IMR-90 (cell line): ENCODE results near the gene FGF19. TPM values are rescaled to one million over a fixed set of nuclear protein-coding genes. Genes with fewer than 3 reads are reported as not detected.

Source experiments
- ATAC-seq: fragments of 200-7000 bp; cut with Tn5 transposase; 2 replicates; pipeline ENCODE4 v1.9.1; 2020; ENCODE audit warnings: low read depth, mild to moderate bottlenecking, moderate library complexity
- BruUV-seq: library from RNA; stranded (reverse); fragments of 400-500 nt; replicated peaks from 2 replicates; lab custom pipeline; 2021; lab: Mats Ljungman, UMichigan
- CTCF ChIA-PET: fragments of 300-600 bp; formaldehyde crosslinking; extraction: SDS; loops from one replicate; lab custom pipeline; 2021; ENCODE audit warnings: antibody characterized with exemption; lab: Yijun Ruan, JAX
- POLR2A ChIA-PET: fragments of 300-600 bp; sonication (Branson Sonifier 250); formaldehyde crosslinking; loops from one replicate; lab custom pipeline; 2022; ENCODE audit warnings: antibody characterized with exemption; ENCODE audit not compliant: unreplicated experiment; lab: Charles Lee
- DNase-seq: peaks from one replicate; pipeline ENCODE4 v3.0.0; 2013
- H2AFZ ChIP-seq: replicated peaks from 2 replicates; pipeline ENCODE3; 2013; ENCODE audit warnings: low read length, mild to moderate bottlenecking; ENCODE audit not compliant: poor library complexity
- H2AK5ac ChIP-seq: 2 replicates; pipeline ENCODE4 v1.6.1; 2013; ENCODE audit warnings: low read depth, low read length, inconsistent platforms
- H2AK9ac ChIP-seq: replicated peaks from 2 replicates; pipeline ENCODE3; 2013; ENCODE audit warnings: mild to moderate bottlenecking, low read depth, low read length, moderate library complexity; ENCODE audit not compliant: poor library complexity
- H2BK120ac ChIP-seq: 2 replicates; pipeline ENCODE4 v1.6.1; 2013; ENCODE audit warnings: low read depth, low read length, inconsistent platforms
- H2BK15ac ChIP-seq: 3 replicates; pipeline ENCODE4 v1.6.1; 2013; ENCODE audit warnings: low read depth, low read length, inconsistent platforms
- H2BK20ac ChIP-seq: 2 replicates; pipeline ENCODE4 v1.6.1; 2013; ENCODE audit warnings: low read depth, mild to moderate bottlenecking, inconsistent platforms, low read length, moderate library complexity
- H2BK5ac ChIP-seq: 2 replicates; pipeline ENCODE4 v1.6.1; 2013; ENCODE audit warnings: mild to moderate bottlenecking, low read depth, low read length, inconsistent platforms; ENCODE audit not compliant: poor library complexity, severe bottlenecking
- H3K14ac ChIP-seq: replicated peaks from 2 replicates; pipeline ENCODE4 v1.6.1; 2013; ENCODE audit warnings: low read depth, low read length, inconsistent platforms
- H3K18ac ChIP-seq: 2 replicates; pipeline ENCODE4 v1.6.1; 2013; ENCODE audit warnings: low read depth, low read length, control low read depth
- H3K23ac ChIP-seq: 2 replicates; pipeline ENCODE4 v1.6.1; 2013; ENCODE audit warnings: low read depth, low read length, inconsistent platforms
- H3K27ac ChIP-seq: 2 replicates; pipeline ENCODE4 v1.5.1; 2013; ENCODE audit warnings: mild to moderate bottlenecking, control low read depth, low read length; ENCODE audit not compliant: insufficient read depth
- H3K27me3 ChIP-seq: 2 replicates; pipeline ENCODE4 v1.6.1; 2013; ENCODE audit warnings: low read length; ENCODE audit not compliant: control insufficient read depth, insufficient read depth
- H3K36me3 ChIP-seq: 2 replicates; pipeline ENCODE4 v1.6.1; 2013; ENCODE audit warnings: low read length, mixed read lengths; ENCODE audit not compliant: control insufficient read depth, insufficient read depth
- H3K4ac ChIP-seq: 2 replicates; pipeline ENCODE4 v1.6.1; 2013; ENCODE audit warnings: low read depth, low read length, inconsistent platforms
- H3K4me1 ChIP-seq: 2 replicates; pipeline ENCODE4 v1.6.1; 2013; ENCODE audit warnings: low read length, mixed read lengths; ENCODE audit not compliant: control insufficient read depth, insufficient read depth
- H3K4me2 ChIP-seq: 2 replicates; pipeline ENCODE4 v1.6.1; 2013; ENCODE audit warnings: low read depth, mild to moderate bottlenecking, control low read depth, low read length, moderate library complexity
- H3K4me3 ChIP-seq: 2 replicates; pipeline ENCODE4 v1.5.1; 2013; ENCODE audit warnings: low read depth, mild to moderate bottlenecking, control low read depth, low read length, moderate library complexity; ENCODE audit not compliant: insufficient read depth
- H3K56ac ChIP-seq: 2 replicates; pipeline ENCODE4 v1.6.1; 2013; ENCODE audit warnings: low read length, inconsistent platforms; ENCODE audit not compliant: insufficient read depth; ENCODE audit errors: extremely low read depth
- H3K79me1 ChIP-seq, 2 experiments: 2 replicates each; pipeline ENCODE4 v1.6.1; 2013; ENCODE audit warnings: low read length in 2 of 2, inconsistent platforms in 1 of 2, low read depth in 1 of 2
- H3K9ac ChIP-seq: 2 replicates; pipeline ENCODE4 v1.6.1; 2013; ENCODE audit warnings: low read depth, low read length, control low read depth
- H3K9me1 ChIP-seq: 2 replicates; pipeline ENCODE4 v1.6.1; 2013; ENCODE audit warnings: low read length, inconsistent platforms; ENCODE audit not compliant: insufficient read depth
- H3K9me3 ChIP-seq: 2 replicates; pipeline ENCODE4 v1.6.1; 2013; ENCODE audit warnings: low read length; ENCODE audit not compliant: control insufficient read depth, insufficient read depth
- H4K20me1 ChIP-seq: 2 replicates; pipeline ENCODE4 v1.6.1; 2013; ENCODE audit warnings: low read length, inconsistent platforms; ENCODE audit not compliant: insufficient read depth
- H4K5ac ChIP-seq: 2 replicates; pipeline ENCODE4 v1.6.1; 2013; ENCODE audit warnings: mild to moderate bottlenecking, low read depth, low read length, control low read depth
- H4K8ac ChIP-seq, 2 experiments: 2 replicates each; pipeline ENCODE4 v1.6.1; 2013; ENCODE audit warnings: low read depth in 2 of 2, low read length in 2 of 2, control low read depth in 1 of 2, inconsistent platforms in 1 of 2
- H4K91ac ChIP-seq: 2 replicates; pipeline ENCODE4 v1.6.1; 2013; ENCODE audit warnings: low read depth, low read length, inconsistent platforms; ENCODE audit not compliant: insufficient read depth
- MXI1 ChIP-seq: IDR thresholded peaks from 2 replicates; pipeline ENCODE4 v1.6.1; 2012; ENCODE audit warnings: low read depth, mild to moderate bottlenecking, low read length, moderate library complexity, borderline replicate concordance
- POLR2A ChIP-seq: IDR thresholded peaks from 2 replicates; pipeline ENCODE4 v1.6.1; 2012; ENCODE audit warnings: mild to moderate bottlenecking, low read depth, low read length
- WGBS, 2 experiments: methylation state at CpG; one replicate each; pipeline versions ENCODE4 v1.1.5 to v1.1.7; 2013; ENCODE audit warnings: missing lambda C conversion rate in 2 of 2; ENCODE audit not compliant: insufficient read length in 1 of 2; ENCODE audit errors: extremely low coverage in 2 of 2; 5-methylcytosine and 5-hydroxymethylcytosine counted together
- dilution Hi-C: fragments of 300-500 bp; cut with HindIII; formaldehyde crosslinking; loops from one replicate; pipeline ENCODE4 v1.14.3; 2018; ENCODE audit warnings: low sequenced_read_pairs; ENCODE audit not compliant: unreplicated experiment
- in situ Hi-C: fragments of 300-500 bp; cut with MboI; formaldehyde crosslinking; loops from 3 replicates; pipeline ENCODE4 v1.14.3; 2019; ENCODE audit warnings: low sequenced_read_pairs, inconsistent platforms, mixed read lengths
- intact Hi-C: fragments of 100-400 bp; cut with micrococcal nuclease; formaldehyde crosslinking; loops from 2 replicates; pipeline ENCODE4 v1.10.0; 2022
- polyA plus RNA-seq, 3 experiments: library from polyadenylated mRNA; depleted of rRNA; stranded (reverse); fragments of >200 nt; gene quantifications; 2 replicates each; pipeline ENCODE4 v1.2.3, GENCODE V29; 2012; ENCODE audit warnings: low replicate concordance in 1 of 3
- total RNA-seq: library from RNA; depleted of rRNA; stranded (reverse); fragments of >200 nt; gene quantifications from 2 replicates; pipeline ENCODE4 v1.2.3, GENCODE V29; 2012

FGF19 gene
- total and polyA plus RNA-seq, 2 of the 4 experiments (the other 2 are of a cell fraction): not detected

- no peak overlapping the region for H3K23ac ChIP-seq
- H3K9me3 ChIP-seq: no peaks in the 10 kb centered on the region
- H2BK20ac ChIP-seq: no peak overlapping the region
- no peak overlapping the region for H2AFZ ChIP-seq
- H3K27ac ChIP-seq: no peak overlapping the region
- ChIA-PET POLR2A (no interaction called here), CTCF (interaction anchor here (1.3 kb wide), 1 partner anchor 11 kb away, joined by 6 read pairs; no protein-coding TSS in a partner anchor)
- no peak overlapping the region for H3K4ac ChIP-seq
- intact Hi-C loops (no loop called here), in situ Hi-C loops (loop anchor here (25.0 kb wide), 2 partner anchors 722 to 1047 kb away; no protein-coding TSS in a partner anchor), dilution Hi-C loops (no loop called here)
- no peak overlapping the region for H3K56ac ChIP-seq
- WGBS, 2 experiments: 96% methylated on average over 4 of the region's 12 CpGs; no CpG with 5 or more reads in 1 of the 2 experiments
- no peak overlapping the region for H4K8ac ChIP-seq
- no TSS peak for BruUV-seq
- no peak overlapping the region for H2AK5ac ChIP-seq
- H3K14ac ChIP-seq: no peak overlapping the region
- no peak overlapping the region for H2BK5ac ChIP-seq
- peaks cover 12% of the 10 kb centered on the region; the same call in 1 of the 2 replicates for H3K4me1 ChIP-seq
- no peak overlapping the region for H3K4me3 ChIP-seq
- DNase-seq: no peak
- H3K9me1 ChIP-seq: no peaks in the 10 kb centered on the region
- H3K4me2 ChIP-seq: no peak overlapping the region
- H3K18ac ChIP-seq: no peak overlapping the region
- H4K91ac ChIP-seq: no peak overlapping the region
- no peak overlapping the region for H4K5ac ChIP-seq
- TF ChIP-seq MXI1: no peak
- no peak for TF ChIP-seq POLR2A
- H4K20me1 ChIP-seq: peaks cover 17% of the 10 kb centered on the region
- ATAC-seq: no peak
- H2BK120ac ChIP-seq: no peak overlapping the region
- H2AK9ac ChIP-seq: no peak overlapping the region
- H3K9ac ChIP-seq: no peak overlapping the region
- no peaks in the 10 kb centered on the region for H3K27me3 ChIP-seq
- peaks cover 0 to 8% of the 10 kb centered on the region in 2 experiments; a peak in 2 of 4 replicates for H3K79me1 ChIP-seq
- H3K36me3 ChIP-seq: peaks cover 12% of the 10 kb centered on the region
- H2BK15ac ChIP-seq: no peak overlapping the region
Measured at GRCh38 chr11:69659591-69659990, 44.2 kb downstream of the FGF19 start.
